ENCODE results near the gene OR51A4.

DNA sequence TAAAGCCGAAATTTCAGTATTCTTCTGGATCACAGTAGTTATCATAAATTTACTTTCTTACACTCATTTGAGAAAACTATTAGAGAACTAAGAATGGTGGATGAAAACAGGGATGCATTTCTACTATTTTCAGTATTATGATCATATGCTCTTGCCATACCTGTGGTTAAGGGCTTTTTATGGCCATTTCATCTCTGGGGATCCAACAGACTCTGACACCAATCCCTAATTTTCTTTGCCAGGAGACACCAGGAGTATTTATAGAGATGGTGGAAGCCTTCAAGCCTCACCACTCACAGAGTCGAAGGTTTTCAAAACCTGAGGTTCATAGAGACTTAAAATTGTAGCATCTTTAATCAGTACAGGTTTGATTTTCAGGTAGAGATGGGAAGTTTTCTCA is 47.1 kb upstream of the OR51A4 start, which contains the start of gene OR51L1:
- TF ChIP-seq EP300 (conservative IDR thresholded peaks at IDR 0.05; ENCODE audit: poor library complexity, severe bottlenecking) (no peak), POLR2AphosphoS5 (IDR thresholded peaks at IDR 0.05) (no peak), RAD21 (conservative IDR thresholded peaks at IDR 0.05) (no peak), TAF1 (IDR thresholded peaks at IDR 0.05; ENCODE audit: low read depth) (no peak), EZH2 (IDR thresholded peaks at IDR 0.05; ENCODE audit: borderline replicate concordance, insufficient read depth, low read length, poor library complexity, severe bottlenecking) (no peak), SMC3 (conservative IDR thresholded peaks at IDR 0.05; ENCODE audit: poor library complexity) (no peak)
- TF ChIP-seq, protein P1, sequence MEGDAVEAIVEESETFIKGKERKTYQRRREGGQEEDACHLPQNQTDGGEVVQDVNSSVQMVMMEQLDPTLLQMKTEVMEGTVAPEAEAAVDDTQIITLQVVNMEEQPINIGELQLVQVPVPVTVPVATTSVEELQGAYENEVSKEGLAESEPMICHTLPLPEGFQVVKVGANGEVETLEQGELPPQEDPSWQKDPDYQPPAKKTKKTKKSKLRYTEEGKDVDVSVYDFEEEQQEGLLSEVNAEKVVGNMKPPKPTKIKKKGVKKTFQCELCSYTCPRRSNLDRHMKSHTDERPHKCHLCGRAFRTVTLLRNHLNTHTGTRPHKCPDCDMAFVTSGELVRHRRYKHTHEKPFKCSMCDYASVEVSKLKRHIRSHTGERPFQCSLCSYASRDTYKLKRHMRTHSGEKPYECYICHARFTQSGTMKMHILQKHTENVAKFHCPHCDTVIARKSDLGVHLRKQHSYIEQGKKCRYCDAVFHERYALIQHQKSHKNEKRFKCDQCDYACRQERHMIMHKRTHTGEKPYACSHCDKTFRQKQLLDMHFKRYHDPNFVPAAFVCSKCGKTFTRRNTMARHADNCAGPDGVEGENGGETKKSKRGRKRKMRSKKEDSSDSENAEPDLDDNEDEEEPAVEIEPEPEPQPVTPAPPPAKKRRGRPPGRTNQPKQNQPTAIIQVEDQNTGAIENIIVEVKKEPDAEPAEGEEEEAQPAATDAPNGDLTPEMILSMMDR (IDR thresholded peaks at IDR 0.05; ENCODE audit: poor library complexity, severe bottlenecking), result no peak
- TF ChIP-seq, protein P2, sequence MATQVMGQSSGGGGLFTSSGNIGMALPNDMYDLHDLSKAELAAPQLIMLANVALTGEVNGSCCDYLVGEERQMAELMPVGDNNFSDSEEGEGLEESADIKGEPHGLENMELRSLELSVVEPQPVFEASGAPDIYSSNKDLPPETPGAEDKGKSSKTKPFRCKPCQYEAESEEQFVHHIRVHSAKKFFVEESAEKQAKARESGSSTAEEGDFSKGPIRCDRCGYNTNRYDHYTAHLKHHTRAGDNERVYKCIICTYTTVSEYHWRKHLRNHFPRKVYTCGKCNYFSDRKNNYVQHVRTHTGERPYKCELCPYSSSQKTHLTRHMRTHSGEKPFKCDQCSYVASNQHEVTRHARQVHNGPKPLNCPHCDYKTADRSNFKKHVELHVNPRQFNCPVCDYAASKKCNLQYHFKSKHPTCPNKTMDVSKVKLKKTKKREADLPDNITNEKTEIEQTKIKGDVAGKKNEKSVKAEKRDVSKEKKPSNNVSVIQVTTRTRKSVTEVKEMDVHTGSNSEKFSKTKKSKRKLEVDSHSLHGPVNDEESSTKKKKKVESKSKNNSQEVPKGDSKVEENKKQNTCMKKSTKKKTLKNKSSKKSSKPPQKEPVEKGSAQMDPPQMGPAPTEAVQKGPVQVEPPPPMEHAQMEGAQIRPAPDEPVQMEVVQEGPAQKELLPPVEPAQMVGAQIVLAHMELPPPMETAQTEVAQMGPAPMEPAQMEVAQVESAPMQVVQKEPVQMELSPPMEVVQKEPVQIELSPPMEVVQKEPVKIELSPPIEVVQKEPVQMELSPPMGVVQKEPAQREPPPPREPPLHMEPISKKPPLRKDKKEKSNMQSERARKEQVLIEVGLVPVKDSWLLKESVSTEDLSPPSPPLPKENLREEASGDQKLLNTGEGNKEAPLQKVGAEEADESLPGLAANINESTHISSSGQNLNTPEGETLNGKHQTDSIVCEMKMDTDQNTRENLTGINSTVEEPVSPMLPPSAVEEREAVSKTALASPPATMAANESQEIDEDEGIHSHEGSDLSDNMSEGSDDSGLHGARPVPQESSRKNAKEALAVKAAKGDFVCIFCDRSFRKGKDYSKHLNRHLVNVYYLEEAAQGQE (IDR thresholded peaks at IDR 0.05; ENCODE audit: borderline replicate concordance), result no peak

Measured in neural cell (in vitro differentiated cells).